Activated T-cell treated with anti-CD3 and anti-CD28 coated beads, Interleukin-2, amount 50 U/mL, for 72 hours (primary cell): ENCODE data around the gene RELN. TPM values are rescaled to one million over a fixed set of nuclear protein-coding genes. Genes with fewer than 3 reads are reported as not detected.
"Not testable (repeated sequence)": the region's sequence is repeated elsewhere in the genome, so short reads cannot be mapped to it uniquely, and the experiment has no call there.

Experiments used
- ATAC-seq, 2 donors: fragments of 150-1000 bp; cut with Tn5 transposase; replicated peaks in 1 of 2; 2 replicates each; pipeline ENCODE4 v1.10.0; 2021; ENCODE audit warnings: moderate library complexity in 2 of 2, mild to moderate bottlenecking in 1 of 2
- DNase-seq, 2 donors: peaks; one replicate each; pipeline ENCODE4 v3.0.0; 2021 to 2022; ENCODE audit warnings: mixed read lengths in 1 of 2
- H3K27ac Mint-ChIP-seq: one replicate; pipeline ENCODE4 v1.8.0; 2022; ENCODE audit warnings: mild to moderate bottlenecking, moderate library complexity, mixed read lengths
- H3K27me3 Mint-ChIP-seq: one replicate; pipeline ENCODE4 v1.8.0; 2022; ENCODE audit warnings: low read depth, mixed read lengths
- H3K36me3 Mint-ChIP-seq, 2 donors: one replicate each; pipeline ENCODE4 v1.8.0; 2022; ENCODE audit warnings: mixed read lengths in 2 of 2, mild to moderate bottlenecking in 1 of 2; ENCODE audit not compliant: insufficient read depth in 2 of 2
- H3K4me1 Mint-ChIP-seq: one replicate; pipeline ENCODE4 v1.8.0; 2022; ENCODE audit warnings: low read depth, mixed read lengths
- H3K4me3 Mint-ChIP-seq, 2 donors: one replicate each; pipeline ENCODE4 v1.8.0; 2022; ENCODE audit warnings: mild to moderate bottlenecking in 2 of 2, mixed read lengths in 2 of 2, moderate library complexity in 2 of 2
- H3K9me3 Mint-ChIP-seq, 2 donors: one replicate each; pipeline ENCODE4 v1.8.0; 2022; ENCODE audit warnings: mixed read lengths in 2 of 2
- total RNA-seq, 2 donors: library from RNA; stranded (reverse); gene quantifications; one replicate each; pipeline ENCODE4 v1.2.3, GENCODE V29; 2022

The RELN gene
- total RNA-seq, 2 donors from 2014 or later: not detected

DNA sequence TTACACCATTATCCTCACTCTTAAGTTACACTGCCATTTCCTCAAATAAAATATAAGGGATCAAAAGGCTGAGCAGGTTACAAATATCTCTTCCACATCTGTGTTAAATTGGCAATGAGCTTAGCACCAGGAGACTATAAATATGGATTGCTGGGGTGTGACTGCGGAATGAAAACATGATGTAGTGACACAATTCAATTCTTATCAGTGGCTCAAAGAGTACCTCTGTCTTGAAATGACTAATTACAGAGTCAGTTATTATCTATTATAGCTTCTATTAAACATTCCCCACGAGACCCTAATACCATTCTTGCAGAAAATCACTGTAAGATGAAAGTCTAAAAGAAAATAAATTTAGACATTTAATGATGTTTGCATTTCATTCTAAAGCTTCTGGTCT is 67.1 kb downstream of the RELN start:
- no peak for DNase-seq
- Mint-ChIP-seq H3K4me3 (no peak overlapping the region), H3K27ac (no peak overlapping the region), H3K4me1 (no peaks in the 10 kb centered on the region), H3K27me3 (peaks cover 5% of the 10 kb centered on the region), H3K36me3 (no peaks in the 10 kb centered on the region), H3K9me3 (no peaks in the 10 kb centered on the region)
- ATAC-seq: no peak

DNA sequence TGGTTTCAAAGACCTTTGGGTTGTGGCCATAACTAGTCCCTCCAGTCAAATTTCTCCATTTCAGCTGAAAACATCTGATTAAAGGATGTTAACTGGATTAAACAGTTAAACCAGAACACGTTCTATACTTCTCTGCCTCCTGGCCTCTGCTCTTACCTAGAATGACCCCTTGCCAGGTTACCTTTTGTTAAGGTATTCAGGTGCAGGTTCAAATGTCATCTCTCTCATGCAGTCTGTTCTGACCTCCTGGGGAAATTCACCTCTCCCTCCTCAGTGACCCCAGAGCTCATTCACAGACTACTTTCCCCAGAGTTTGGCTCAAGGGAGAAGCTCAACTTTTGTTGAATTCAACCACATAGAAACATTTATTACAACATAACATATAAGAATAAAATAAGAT is 67.8 kb downstream of the RELN start:
- no peak overlapping the region for H3K4me3 Mint-ChIP-seq
- ATAC-seq: no peak
- no peaks in the 10 kb centered on the region for H3K9me3 Mint-ChIP-seq
- DNase-seq: no peak
- H3K27me3 Mint-ChIP-seq: peaks cover 6% of the 10 kb centered on the region
- H3K4me1 Mint-ChIP-seq: no peaks in the 10 kb centered on the region
- no peak overlapping the region for H3K27ac Mint-ChIP-seq
- no peaks in the 10 kb centered on the region for H3K36me3 Mint-ChIP-seq

DNA sequence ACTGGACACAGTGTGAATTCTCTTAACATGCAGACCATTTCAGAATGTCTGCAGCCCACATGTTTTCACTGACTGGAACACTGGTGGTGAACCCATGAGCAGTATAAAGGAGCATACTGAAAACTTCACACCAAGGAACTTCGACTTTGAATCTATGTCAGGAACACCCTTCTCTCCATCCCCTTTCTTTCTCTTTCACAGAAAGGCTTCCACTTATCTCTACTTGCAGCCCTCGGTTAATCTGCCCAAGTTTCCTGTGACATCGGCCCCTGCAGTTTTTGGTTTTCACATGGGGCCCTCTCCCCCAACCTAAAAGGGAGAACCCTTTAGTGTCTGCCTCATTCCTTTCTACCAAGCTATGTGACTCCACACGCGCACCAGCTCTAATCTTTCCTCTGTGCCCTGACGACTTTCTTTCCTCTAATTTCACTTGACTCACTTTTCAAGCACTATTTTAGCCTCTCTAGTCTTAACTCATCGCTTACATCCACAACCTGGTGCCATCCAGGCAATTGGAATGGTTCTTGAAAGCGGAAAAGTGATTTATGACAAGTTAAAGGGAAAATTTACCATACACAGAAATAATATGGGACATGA is 70.1 kb downstream of the RELN start:
- Mint-ChIP-seq H3K27ac (no peak overlapping the region), H3K27me3 (peaks cover 17% of the 10 kb centered on the region), H3K9me3 (no peaks in the 10 kb centered on the region), H3K4me1 (no peaks in the 10 kb centered on the region), H3K4me3 (no peak overlapping the region), H3K36me3 (no peaks in the 10 kb centered on the region)
- DNase-seq: no peak
- ATAC-seq: no peak

DNA sequence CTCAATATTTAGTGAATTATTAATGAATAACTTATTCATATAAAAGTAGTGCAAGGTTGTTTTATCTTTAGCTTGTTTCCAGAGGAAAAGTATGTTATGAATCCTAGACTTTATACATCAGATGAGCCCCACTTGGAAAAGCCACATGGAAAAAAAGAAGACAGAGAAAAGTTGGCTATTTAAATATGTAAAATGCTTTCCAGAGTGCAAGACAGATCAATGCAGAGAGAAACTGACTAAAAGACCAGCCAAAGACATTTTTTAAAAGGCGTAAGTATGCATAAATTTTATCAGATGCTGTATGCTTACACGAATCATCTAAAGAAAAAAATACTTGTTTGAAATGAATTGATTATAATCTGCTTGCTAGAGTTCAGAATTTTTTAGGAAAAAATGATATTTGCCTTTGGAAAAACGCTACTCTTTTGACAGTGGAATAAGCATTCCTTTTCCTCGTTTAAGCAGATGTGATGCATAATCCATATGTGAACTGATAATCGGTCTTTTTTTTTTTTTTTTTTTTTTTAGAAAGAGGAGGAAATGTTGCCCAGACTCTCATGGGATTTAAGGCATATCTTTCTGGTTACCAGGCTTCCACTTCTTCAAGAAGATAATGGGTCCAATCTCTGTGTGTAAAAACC is 70.7 kb downstream of the RELN start:
- H3K36me3 Mint-ChIP-seq: no peaks in the 10 kb centered on the region
- H3K4me1 Mint-ChIP-seq: no peaks in the 10 kb centered on the region
- H3K4me3 Mint-ChIP-seq: no peak overlapping the region
- peaks cover 17% of the 10 kb centered on the region for H3K27me3 Mint-ChIP-seq
- no peaks in the 10 kb centered on the region for H3K9me3 Mint-ChIP-seq
- ATAC-seq: no peak
- no peak overlapping the region for H3K27ac Mint-ChIP-seq
- DNase-seq: no peak

DNA sequence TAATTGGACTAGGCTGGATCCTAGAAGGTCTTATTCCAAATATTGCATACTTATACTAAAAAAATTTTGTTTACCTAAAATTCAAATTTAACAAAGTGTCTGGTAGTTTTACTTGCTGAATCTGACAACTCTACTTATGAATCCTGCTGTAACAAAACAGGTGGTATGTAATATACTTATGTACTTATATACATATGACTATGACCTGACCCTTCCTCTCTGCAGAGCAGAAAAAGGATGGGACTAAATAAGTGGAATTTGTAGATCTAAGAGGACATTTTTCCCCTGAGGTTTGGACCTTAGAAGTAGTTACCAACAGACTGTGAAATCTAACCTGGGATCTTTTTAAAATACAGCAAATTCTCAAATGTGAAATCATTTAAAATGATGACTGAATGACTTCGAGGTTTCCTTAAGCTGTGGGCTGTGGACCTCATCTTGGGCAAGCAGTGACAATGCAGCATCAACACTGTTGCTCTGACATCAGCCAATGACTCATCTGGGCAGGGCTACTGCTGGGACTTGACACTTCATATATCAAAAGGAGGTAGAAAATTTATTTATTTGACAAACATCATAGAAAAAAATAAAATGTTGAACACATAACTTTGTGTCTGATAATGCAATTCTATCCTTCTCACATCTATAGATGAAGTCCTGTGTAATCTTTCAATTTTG is 73.6 kb downstream of the RELN start:
- H3K4me1 Mint-ChIP-seq: no peaks in the 10 kb centered on the region
- no peaks in the 10 kb centered on the region for H3K36me3 Mint-ChIP-seq
- ATAC-seq (peak in 1 of 2 donors; percentile 53), DNase-seq (no peak)
- H3K9me3 Mint-ChIP-seq: no peaks in the 10 kb centered on the region
- H3K27ac Mint-ChIP-seq: no peak overlapping the region
- peaks cover 12% of the 10 kb centered on the region for H3K27me3 Mint-ChIP-seq
- H3K4me3 Mint-ChIP-seq: no peak overlapping the region

DNA sequence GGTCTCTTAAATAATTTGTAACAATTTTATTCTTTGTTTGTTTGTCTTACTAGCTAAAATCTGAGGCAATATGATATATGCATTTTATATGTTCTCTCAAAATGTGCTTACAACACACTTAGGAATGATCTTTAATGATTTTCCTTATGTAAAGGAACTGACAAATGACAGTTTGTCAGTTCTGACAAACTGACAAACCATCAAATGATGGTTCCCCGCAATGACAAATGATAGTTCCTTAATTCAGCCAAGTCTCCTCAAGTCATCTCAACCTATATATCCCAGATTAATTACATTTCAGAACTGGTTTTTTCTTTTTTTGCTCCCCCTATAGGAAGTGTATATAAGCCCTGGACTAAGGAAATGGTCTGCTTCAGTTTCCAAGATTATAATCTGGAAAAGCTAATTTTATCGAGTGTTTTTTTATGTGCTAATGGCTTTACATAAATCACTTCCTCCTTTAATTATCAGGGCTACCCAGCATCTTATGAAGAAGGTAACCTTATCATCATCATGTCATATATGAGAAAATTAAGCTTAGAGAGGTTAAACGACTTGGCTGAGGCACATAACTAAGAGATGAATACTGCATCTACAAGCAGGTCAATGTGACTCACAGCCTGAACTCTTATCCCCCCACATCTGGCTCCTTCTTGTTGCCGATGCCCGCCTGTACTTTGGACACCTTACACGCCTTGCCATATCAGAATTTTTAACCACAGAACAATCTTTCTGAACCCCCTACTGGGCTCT is 75.1 kb downstream of the RELN start:
- Mint-ChIP-seq H3K4me1 (no peaks in the 10 kb centered on the region), H3K36me3 (no peaks in the 10 kb centered on the region), H3K27ac (no peak overlapping the region), H3K4me3 (no peak overlapping the region), H3K9me3 (no peaks in the 10 kb centered on the region), H3K27me3 (peaks cover 12% of the 10 kb centered on the region)
- DNase-seq (no peak), ATAC-seq (no peak)

DNA sequence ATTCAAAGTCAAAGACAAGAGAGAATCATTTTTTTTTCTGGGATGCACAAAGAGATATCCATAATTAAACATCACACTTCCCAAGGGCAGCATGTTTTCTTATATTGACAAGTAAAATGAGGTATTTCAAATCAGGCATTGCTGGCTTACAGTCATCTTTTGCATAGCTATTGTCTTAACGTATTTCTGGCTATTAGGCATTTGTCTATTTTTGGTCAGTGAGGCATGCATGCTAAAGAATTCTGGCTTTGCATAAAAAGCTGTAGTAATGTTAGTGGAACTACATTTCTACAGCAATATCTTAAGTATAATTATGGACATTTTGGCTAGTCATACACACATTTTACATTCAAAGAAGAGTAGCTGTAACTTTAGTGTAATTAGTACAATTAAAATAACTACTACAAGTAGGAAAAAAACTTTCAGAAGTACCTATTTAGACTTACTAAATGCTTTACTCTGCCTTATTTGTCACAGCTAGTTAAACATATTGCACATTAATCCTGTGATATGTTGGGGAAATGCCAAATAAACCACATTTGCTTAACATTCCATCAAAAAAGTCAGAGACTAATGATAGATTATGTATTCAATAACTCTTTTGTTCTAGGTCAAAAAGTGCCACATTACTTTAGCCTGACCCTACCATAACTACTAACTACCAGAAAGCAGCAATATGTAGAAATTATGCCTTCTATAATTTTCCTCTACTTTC is 76.4 kb downstream of the RELN start:
- Mint-ChIP-seq H3K27ac (no peak overlapping the region), H3K4me3 (no peak overlapping the region), H3K9me3 (no peaks in the 10 kb centered on the region), H3K27me3 (peaks cover 12% of the 10 kb centered on the region), H3K36me3 (no peaks in the 10 kb centered on the region), H3K4me1 (no peaks in the 10 kb centered on the region)
- DNase-seq: no peak
- no peak for ATAC-seq

DNA sequence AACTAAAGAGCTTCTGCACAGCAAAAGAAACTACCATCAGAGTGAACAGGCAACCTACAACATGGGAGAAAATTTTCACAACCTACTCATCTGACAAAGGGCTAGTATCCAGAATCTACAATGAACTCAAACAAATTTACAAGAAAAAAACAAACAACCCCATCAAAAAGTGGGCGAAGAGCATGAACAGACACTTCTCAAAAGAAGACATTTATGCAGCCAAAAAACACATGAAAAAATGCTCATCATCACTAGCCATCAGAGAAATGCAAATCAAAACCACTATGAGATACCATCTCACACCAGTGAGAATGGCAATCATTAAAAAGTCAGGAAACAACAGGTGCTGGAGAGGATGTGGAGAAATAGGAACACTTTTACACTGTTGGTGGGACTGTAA is 78.4 kb downstream of the RELN start:
- H3K4me3 Mint-ChIP-seq, H3K36me3 Mint-ChIP-seq, ATAC-seq, DNase-seq, H3K9me3 Mint-ChIP-seq, H3K27ac Mint-ChIP-seq, H3K27me3 Mint-ChIP-seq, H3K4me1 Mint-ChIP-seq: not testable (repeated sequence)

DNA sequence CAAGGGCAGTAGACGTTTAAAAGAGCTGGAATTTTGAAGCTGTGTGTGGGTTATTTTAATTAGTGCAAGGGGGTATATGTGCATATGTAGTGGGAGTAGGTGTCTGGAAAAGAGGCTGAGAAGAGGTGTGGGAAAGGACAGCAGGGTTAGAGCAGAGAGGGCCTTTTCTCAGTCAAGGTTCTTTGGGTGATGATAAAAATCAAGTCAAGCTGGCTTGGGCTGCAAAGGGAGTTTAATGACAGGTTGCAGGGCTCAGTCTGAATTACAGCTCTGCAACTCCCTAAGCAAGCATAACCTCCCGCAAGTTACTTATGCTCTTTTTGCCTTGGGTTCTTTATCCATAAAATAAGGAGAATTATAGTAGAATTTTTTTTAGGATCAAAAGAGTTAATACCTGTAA is 83.5 kb downstream of the RELN start:
- H3K27ac Mint-ChIP-seq: no peak overlapping the region
- no peaks in the 10 kb centered on the region for H3K9me3 Mint-ChIP-seq
- H3K4me1 Mint-ChIP-seq: no peaks in the 10 kb centered on the region
- H3K4me3 Mint-ChIP-seq: no peak overlapping the region
- ATAC-seq (no peak), DNase-seq (no peak)
- no peaks in the 10 kb centered on the region for H3K36me3 Mint-ChIP-seq
- peaks cover 5% of the 10 kb centered on the region for H3K27me3 Mint-ChIP-seq

DNA sequence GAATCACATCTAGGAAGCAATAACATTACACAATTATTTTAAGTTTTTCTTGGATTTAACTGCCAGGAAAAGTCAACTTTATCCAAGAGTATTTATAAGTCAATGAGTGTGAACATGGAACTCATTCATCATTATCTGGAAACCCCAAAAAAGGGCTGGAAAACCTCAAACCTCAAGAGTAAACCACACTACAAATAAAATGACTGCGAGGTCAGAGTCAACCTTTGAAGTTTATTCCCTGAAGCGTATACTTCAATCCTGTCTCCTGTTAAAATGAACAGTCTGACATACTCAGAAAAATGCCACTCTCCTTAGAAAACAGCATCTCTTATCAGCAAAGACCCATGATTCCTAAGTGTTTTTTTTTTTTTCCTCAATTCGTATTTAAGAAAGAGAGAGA is 86.5 kb downstream of the RELN start:
- peaks cover 5% of the 10 kb centered on the region for H3K27me3 Mint-ChIP-seq
- H3K9me3 Mint-ChIP-seq: no peaks in the 10 kb centered on the region
- no peaks in the 10 kb centered on the region for H3K4me1 Mint-ChIP-seq
- H3K4me3 Mint-ChIP-seq: no peak overlapping the region
- no peak overlapping the region for H3K27ac Mint-ChIP-seq
- ATAC-seq (no peak), DNase-seq (no peak)
- H3K36me3 Mint-ChIP-seq: no peaks in the 10 kb centered on the region

DNA sequence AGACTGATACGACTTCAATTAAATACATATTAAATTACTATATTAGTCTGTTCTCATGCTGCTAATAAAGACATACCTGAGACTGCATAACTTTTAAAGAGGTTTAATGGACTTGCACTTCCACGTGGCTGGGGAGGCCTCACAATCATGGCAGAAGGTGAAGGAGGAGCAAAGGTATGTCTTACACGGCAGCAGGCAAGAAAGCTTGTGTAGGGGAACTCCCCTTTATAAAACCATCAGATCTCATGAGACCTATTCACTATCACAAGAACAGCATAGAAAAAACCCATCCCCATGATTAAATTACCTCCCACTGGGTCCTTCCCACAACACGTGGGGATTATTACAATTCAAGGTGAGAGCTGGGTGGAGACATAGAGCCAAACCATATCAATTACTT is 92.6 kb downstream of the RELN start:
- H3K4me3 Mint-ChIP-seq, H3K27ac Mint-ChIP-seq, DNase-seq, H3K27me3 Mint-ChIP-seq, H3K4me1 Mint-ChIP-seq, H3K36me3 Mint-ChIP-seq, H3K9me3 Mint-ChIP-seq, ATAC-seq: not testable (repeated sequence)

DNA sequence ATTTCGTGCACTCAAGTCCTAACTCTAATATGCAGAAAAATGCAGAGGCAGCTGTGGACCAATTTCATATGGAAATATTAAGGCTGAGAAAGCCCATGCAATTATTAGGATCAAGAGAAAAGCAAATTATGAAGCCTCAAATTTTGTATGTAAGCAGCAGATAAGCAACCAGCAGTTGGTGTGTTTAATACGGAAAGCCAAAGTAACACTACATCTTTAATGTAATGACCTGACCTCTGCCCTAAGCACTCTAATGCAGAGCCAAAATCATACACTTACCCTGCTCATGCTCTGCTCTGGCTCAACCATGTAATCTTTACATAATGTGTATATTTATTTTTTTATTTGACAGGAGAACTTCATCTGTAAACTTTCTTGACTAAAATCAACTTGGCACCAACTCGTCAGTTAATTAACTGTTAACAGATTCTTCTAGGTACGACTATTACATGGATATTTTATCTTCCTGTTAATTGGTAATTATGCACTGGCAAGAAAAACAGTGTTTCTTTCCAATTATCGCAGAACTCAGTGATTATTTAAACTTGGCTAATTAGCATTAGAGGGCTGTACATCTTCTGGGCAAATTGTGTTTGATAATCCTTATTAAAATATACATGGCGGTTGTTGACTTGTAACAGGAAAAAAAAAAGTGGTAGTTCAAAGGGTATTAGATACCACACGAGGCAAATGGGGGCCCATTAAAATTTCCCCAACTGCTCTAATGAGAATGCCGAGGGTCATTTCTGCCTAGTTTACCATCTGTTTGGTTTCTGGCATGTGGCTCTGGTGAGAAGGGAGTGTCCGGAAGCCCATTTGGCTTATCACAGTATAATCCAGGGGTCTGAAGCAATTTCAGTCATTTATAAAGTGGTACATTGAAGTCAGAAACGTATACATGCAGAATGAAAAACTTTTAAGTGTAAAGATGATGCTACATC is 94.5 kb downstream of the RELN start:
- Mint-ChIP-seq H3K4me1 (no peaks in the 10 kb centered on the region), H3K27me3 (no peaks in the 10 kb centered on the region), H3K36me3 (no peaks in the 10 kb centered on the region), H3K27ac (no peak overlapping the region), H3K9me3 (no peaks in the 10 kb centered on the region), H3K4me3 (no peak overlapping the region)
- no peak for DNase-seq
- no peak for ATAC-seq
